AG20443 (cell line): ENCODE data around the gene SLC8B1.

ENCODE experiments used
- DNase-seq: peaks from one replicate; pipeline ENCODE4 v3.0.0; 2012; ENCODE audit warnings: low spot score, mixed read lengths

The SLC8B1 gene

GRCh38 chr12:113334786-113335539, at the start of gene SLC8B1:
Gene SLC8B1 (minus strand): TSS chr12:113335109. CDS start chr12:113332878, 2,231 bp downstream.
- peak; percentile 98 for DNase-seq

GRCh38 chr12:113382206-113382605, 47.3 kb upstream of the SLC8B1 start:
- no peak for DNase-seq

GRCh38 chr12:113381220-113381619, 46.3 kb upstream of the SLC8B1 start:
- no peak for DNase-seq

- no peak for DNase-seq
Observed at GRCh38 chr12:113378291-113378690, 43.4 kb upstream of the SLC8B1 start.

GRCh38 chr12:113374823-113375428, 40.0 kb upstream of the SLC8B1 start:
- DNase-seq: peak; percentile 5

- DNase-seq: peak; percentile 10
Observed at GRCh38 chr12:113373969-113374368, 39.1 kb upstream of the SLC8B1 start.

GRCh38 chr12:113373440-113373839, 38.5 kb upstream of the SLC8B1 start:
- DNase-seq: no peak

- peak; percentile 2 for DNase-seq
Observed at GRCh38 chr12:113372371-113372770, 37.5 kb upstream of the SLC8B1 start.

GRCh38 chr12:113371808-113372207, 36.9 kb upstream of the SLC8B1 start:
- peak; percentile 7 for DNase-seq

- DNase-seq: peak; percentile 5
Observed at GRCh38 chr12:113370923-113371682, 36.2 kb upstream of the SLC8B1 start.

- DNase-seq: no peak
Observed at GRCh38 chr12:113369391-113369985, 34.6 kb upstream of the SLC8B1 start.

- no peak for DNase-seq
Observed at GRCh38 chr12:113368331-113368730, 33.4 kb upstream of the SLC8B1 start.

- DNase-seq: no peak
Observed at GRCh38 chr12:113366827-113367226, 31.9 kb upstream of the SLC8B1 start.

- DNase-seq: no peak
Observed at GRCh38 chr12:113365639-113366395, 30.9 kb upstream of the SLC8B1 start.

- DNase-seq: no peak
Observed at GRCh38 chr12:113364698-113365097, 29.8 kb upstream of the SLC8B1 start.

GRCh38 chr12:113361574-113362370, 26.9 kb upstream of the SLC8B1 start:
- no peak for DNase-seq

- no peak for DNase-seq
Observed at GRCh38 chr12:113359939-113360748, 25.2 kb upstream of the SLC8B1 start.

- DNase-seq: peak; percentile 57
Observed at GRCh38 chr12:113359133-113359938, 24.4 kb upstream of the SLC8B1 start.
